Ovary (tissue), 9 donors: ENCODE results near the gene GAS6. TPM values are rescaled to one million over a fixed set of nuclear protein-coding genes. Genes with fewer than 3 reads are reported as not detected.

Source experiments
- DNase-seq, 5 donors: peaks; one replicate each; pipeline ENCODE4 v3.0.0-alpha.2; 2019 to 2020
- H3K27ac ChIP-seq, 2 donors: fragments of 200-600 bp; one replicate each; pipeline versions ENCODE4 v1.5.1 to v1.8.0; 2019 to 2022
- H3K27me3 ChIP-seq: fragments of 200-600 bp; one replicate; pipeline ENCODE4 v1.8.0; 2022
- H3K36me3 ChIP-seq: fragments of 200-600 bp; sonication (generic); one replicate; pipeline ENCODE4 v1.5.1; 2019
- H3K4me1 ChIP-seq: one replicate; pipeline ENCODE4 v1.8.1; 2013; ENCODE audit warnings: mild to moderate bottlenecking, moderate library complexity; ENCODE audit not compliant: insufficient read depth
- H3K4me3 ChIP-seq: fragments of 200-600 bp; sonication (generic); one replicate; pipeline ENCODE4 v1.5.1; 2017
- H3K9me3 ChIP-seq, 2 donors: fragments of 200-600 bp in 1 of 2; sonication (generic) in 1 of 2; one replicate each; pipeline versions ENCODE4 v1.5.1 to v1.8.1; 2013 to 2019; ENCODE audit warnings: mild to moderate bottlenecking in 1 of 2, moderate library complexity in 1 of 2
- CTCF ChIP-seq, 3 donors: fragments of 450-650 bp in 2 of 3; fragments of 200-600 bp in 1 of 3; IDR thresholded peaks; one replicate each; pipeline versions ENCODE4 v1.5.1 to v1.8.0; 2016 to 2022; ENCODE audit warnings: antibody characterized with exemption in 3 of 3, mild to moderate bottlenecking in 1 of 3
- EP300 ChIP-seq: sonication (generic); formaldehyde crosslinking; IDR thresholded peaks from one replicate; pipeline ENCODE4 v1.6.1; 2017; ENCODE audit warnings: antibody characterized with exemption
- POLR2A ChIP-seq: fragments of 450-650 bp; IDR thresholded peaks from one replicate; pipeline ENCODE4 v1.6.1; 2017; ENCODE audit warnings: antibody characterized with exemption, mild to moderate bottlenecking, moderate library complexity
- WGBS, 3 donors: extraction: QIAGEN DNeasy Blood & Tissue Kit in 1 of 3; methylation state at CpG; one replicate each; pipeline versions ENCODE4 v1.1.5 to v1.1.7; 2013 to 2017; 5-methylcytosine and 5-hydroxymethylcytosine counted together
- intact Hi-C, 4 donors: fragments of 100-400 bp; cut with DNase I; formaldehyde crosslinking; loops; one replicate each; pipeline versions ENCODE4 v1.11.0 to v1.15.1; 2022 to 2023
- polyA plus RNA-seq, 2 donors: library from polyadenylated mRNA; stranded (reverse); fragments of 200-250 nt in 1 of 2; fragments of 350-450 nt in 1 of 2; fragmentation: Illumina TruSeq in 1 of 2; extraction: RNeasy Lipid Tissue Mini Kit (QIAGEN cat#74804) in 1 of 2; gene quantifications; one replicate each; pipeline ENCODE4 v1.2.3, GENCODE V29; 2013 to 2014
- total RNA-seq, 7 donors: library from RNA; depleted of rRNA in 2 of 7; stranded (reverse); fragments of >200 nt in 2 of 7; fragmentation: NEBNext Ultra II Directional in 3 of 7; extraction: Animal tissue kit (Norgen Biotek cat#: 25700) in 3 of 7; gene quantifications; one replicate each; pipeline versions ENCODE4 v1.1.0 to v1.2.4, GENCODE V29; 2016 to 2023
- donor health status: DM: no; HTN: no; CAD: no; lungs with moderate emphysema.
- donor health status: DM: no; HTN: no; CAD: no.
- donor health status: Bipolar disorder and iron deficiency.
- donor health status: DM: yes; HTN: yes; CAD: no.
- donor health status: DM: no; HTN: no; CAD: no.
- donor health status: DM: yes; HTN: yes; CAD: no.

Gene GAS6
- total and polyA plus RNA-seq, 9 donors: 44.9 to 336 (median 143) TPM

- Histone ChIP-seq H3K4me1 (peaks cover 7% of the 10 kb centered on the region), H3K27ac (no peak overlapping the region), H3K27me3 (no peaks in the 10 kb centered on the region), H3K9me3 (no peaks in the 10 kb centered on the region), H3K36me3 (no peaks in the 10 kb centered on the region), H3K4me3 (no peak overlapping the region)
- TF ChIP-seq POLR2A: no peak
- intact Hi-C loops: no loop called here
- 67 to 74% (median 67%) methylated on average over 11 of the region's 11 CpGs for WGBS, 3 donors
- DNase-seq: peak in 1 of 5 donors; percentile 4
Observed at GRCh38 chr13:113879494-113880360, 15.9 kb upstream of the GAS6 start.

GRCh38 chr13:113879017-113879416, 15.1 kb upstream of the GAS6 start:
- 59 to 65% (median 62%) methylated on average over 7 of the region's 7 CpGs for WGBS, 3 donors
- peaks cover 7% of the 10 kb centered on the region for H3K4me1 ChIP-seq
- TF ChIP-seq EP300: no peak
- H3K27ac ChIP-seq: no peak overlapping the region
- peak in 1 of 5 donors; percentile 6 for DNase-seq
- H3K9me3 ChIP-seq: no peaks in the 10 kb centered on the region
- intact Hi-C loops: no loop called here
- H3K27me3 ChIP-seq: no peaks in the 10 kb centered on the region
- H3K4me3 ChIP-seq: no peak overlapping the region
- no peaks in the 10 kb centered on the region for H3K36me3 ChIP-seq

- peaks cover 7% of the 10 kb centered on the region for H3K4me1 ChIP-seq
- no peak overlapping the region for H3K4me3 ChIP-seq
- intact Hi-C loops: no loop called here
- TF ChIP-seq POLR2A (no peak), CTCF (IDR thresholded peaks at IDR 0.05) (no peak), EP300 (no peak)
- WGBS, 3 donors: 93% methylated on average over 21 of the region's 21 CpGs
- DNase-seq: no peak
- no peak overlapping the region for H3K27ac ChIP-seq
- H3K9me3 ChIP-seq: no peaks in the 10 kb centered on the region
- no peaks in the 10 kb centered on the region for H3K36me3 ChIP-seq
- no peaks in the 10 kb centered on the region for H3K27me3 ChIP-seq
Observed at GRCh38 chr13:113877149-113877990, 13.5 kb upstream of the GAS6 start.

GRCh38 chr13:113876346-113877148, 12.7 kb upstream of the GAS6 start:
- H3K4me3 ChIP-seq: no peak overlapping the region
- H3K27ac ChIP-seq: no peak overlapping the region
- peaks cover under 1% of the 10 kb centered on the region for H3K4me1 ChIP-seq
- DNase-seq: no peak
- no peaks in the 10 kb centered on the region for H3K36me3 ChIP-seq
- H3K9me3 ChIP-seq: no peaks in the 10 kb centered on the region
- TF ChIP-seq POLR2A: no peak
- TF ChIP-seq EP300: no peak
- no peak for TF ChIP-seq CTCF (IDR thresholded peaks at IDR 0.05)
- WGBS, 3 donors: 82 to 94% (median 86%) methylated on average over 9 to 18 of the region's 18 CpGs
- no peaks in the 10 kb centered on the region for H3K27me3 ChIP-seq
- intact Hi-C loops: no loop called here

- intact Hi-C loops: no loop called here
- no peaks in the 10 kb centered on the region for H3K27me3 ChIP-seq
- H3K27ac ChIP-seq: no peak overlapping the region
- H3K36me3 ChIP-seq: no peaks in the 10 kb centered on the region
- 75 to 84% (median 76%) methylated on average over 11 of the region's 11 CpGs for WGBS, 3 donors
- H3K4me1 ChIP-seq: no peaks in the 10 kb centered on the region
- no peak for DNase-seq
- H3K9me3 ChIP-seq: no peaks in the 10 kb centered on the region
- no peak for TF ChIP-seq POLR2A
- TF ChIP-seq CTCF (IDR thresholded peaks at IDR 0.05): no peak
- TF ChIP-seq EP300: no peak
- H3K4me3 ChIP-seq: no peak overlapping the region
Observed at GRCh38 chr13:113875837-113876281, 12.0 kb upstream of the GAS6 start.
